ENCODE measurements around the gene NR2F1. TPM values are rescaled to one million over a fixed set of nuclear protein-coding genes. Genes with fewer than 3 reads are reported as not detected.

Gene NR2F1
- polyA plus RNA-seq: 7.7 and 7.9 TPM in 2 replicates

GRCh38 chr5:93582677-93583438 is at the start of gene NR2F1:
NR2F1 (plus strand) TSS chr5:93583222; CDS start chr5:93585024, 1,802 bp downstream.

GRCh38 chr5:93580927-93581445 is 2.0 kb upstream of the NR2F1 start, which contains the start of gene NR2F1-AS1:
NR2F1-AS1 (minus strand) TSS chr5:93581219.

Other genes starting within 250 kb of the NR2F1 start
- gene NR2F1-AS1, start 2.0 kb upstream of the NR2F1 start, polyA plus RNA-seq: 55.7 and 74.7 TPM in 2 replicates
- gene POU5F2, start 158.4 kb downstream of the NR2F1 start, polyA plus RNA-seq: 0.14 and 0.31 TPM in 2 replicates